ENCODE measurements around the gene LDB2.

The LDB2 gene

GRCh38 chr4:16791460-16791859, 107.0 kb downstream of the LDB2 start:
- H3K4me3 ChIP-seq (ENCODE audit: low read length): no peak overlapping the region
- DNase-seq (ENCODE audit: low read depth): no peak
- TF ChIP-seq CTCF (conservative IDR thresholded peaks at IDR 0.05; ENCODE audit: low read depth, low read length): no peak

- no peak for DNase-seq (ENCODE audit: low read depth)
- TF ChIP-seq CTCF (conservative IDR thresholded peaks at IDR 0.05; ENCODE audit: low read depth, low read length): no peak
- no peak overlapping the region for H3K4me3 ChIP-seq (ENCODE audit: low read length)
Measured at GRCh38 chr4:16790508-16790907, 107.9 kb downstream of the LDB2 start.

- H3K4me3 ChIP-seq (ENCODE audit: low read length): no peak overlapping the region
- DNase-seq (ENCODE audit: low read depth): no peak
- no peak for TF ChIP-seq CTCF (conservative IDR thresholded peaks at IDR 0.05; ENCODE audit: low read depth, low read length)
Measured at GRCh38 chr4:16788868-16789267, 109.6 kb downstream of the LDB2 start.

- H3K4me3 ChIP-seq (ENCODE audit: low read length): no peak overlapping the region
- peak; percentile 77 for DNase-seq (ENCODE audit: low read depth)
- TF ChIP-seq CTCF (conservative IDR thresholded peaks at IDR 0.05; ENCODE audit: low read depth, low read length): no peak
Measured at GRCh38 chr4:16785793-16786527, 112.5 kb downstream of the LDB2 start.

- TF ChIP-seq CTCF (conservative IDR thresholded peaks at IDR 0.05; ENCODE audit: low read depth, low read length): no peak
- H3K4me3 ChIP-seq (ENCODE audit: low read length): no peak overlapping the region
- no peak for DNase-seq (ENCODE audit: low read depth)
Measured at GRCh38 chr4:16783119-16783518, 115.3 kb downstream of the LDB2 start.

- no peak overlapping the region for H3K4me3 ChIP-seq (ENCODE audit: low read length)
- no peak for DNase-seq (ENCODE audit: low read depth)
- TF ChIP-seq CTCF (conservative IDR thresholded peaks at IDR 0.05; ENCODE audit: low read depth, low read length): no peak
Measured at GRCh38 chr4:16779028-16779675, 119.3 kb downstream of the LDB2 start.

- no peak for TF ChIP-seq CTCF (conservative IDR thresholded peaks at IDR 0.05; ENCODE audit: low read depth, low read length)
- DNase-seq (ENCODE audit: low read depth): no peak
Measured at GRCh38 chr4:16777726-16778125, 120.7 kb downstream of the LDB2 start.

More at GRCh38 chr4:16777726-16778125, 120.7 kb downstream of the LDB2 start:
- no peak overlapping the region for H3K4me3 ChIP-seq (ENCODE audit: low read length)
